Measurements from ENCODE around the gene GPC2.
A peak's percentile ranks its signal among the peaks of the same experiment; 100 is the strongest.
"Not testable (repeated sequence)": the region's sequence is repeated elsewhere in the genome, so short reads cannot be mapped to it uniquely, and the experiment has no call there.

Gene GPC2

GRCh38 chr7:100148225-100148558, 29.0 kb downstream of the GPC2 start:
- DNase-seq = no peak

GRCh38 chr7:100147278-100147677, 29.9 kb downstream of the GPC2 start:
- DNase-seq = no peak

GRCh38 chr7:100146350-100146749, 30.8 kb downstream of the GPC2 start:
- DNase-seq = not testable (repeated sequence)

GRCh38 chr7:100142461-100142860, 34.7 kb downstream of the GPC2 start:
- no peak for DNase-seq

GRCh38 chr7:100141555-100141949, 35.6 kb downstream of the GPC2 start:
- DNase-seq = no peak

DNA sequence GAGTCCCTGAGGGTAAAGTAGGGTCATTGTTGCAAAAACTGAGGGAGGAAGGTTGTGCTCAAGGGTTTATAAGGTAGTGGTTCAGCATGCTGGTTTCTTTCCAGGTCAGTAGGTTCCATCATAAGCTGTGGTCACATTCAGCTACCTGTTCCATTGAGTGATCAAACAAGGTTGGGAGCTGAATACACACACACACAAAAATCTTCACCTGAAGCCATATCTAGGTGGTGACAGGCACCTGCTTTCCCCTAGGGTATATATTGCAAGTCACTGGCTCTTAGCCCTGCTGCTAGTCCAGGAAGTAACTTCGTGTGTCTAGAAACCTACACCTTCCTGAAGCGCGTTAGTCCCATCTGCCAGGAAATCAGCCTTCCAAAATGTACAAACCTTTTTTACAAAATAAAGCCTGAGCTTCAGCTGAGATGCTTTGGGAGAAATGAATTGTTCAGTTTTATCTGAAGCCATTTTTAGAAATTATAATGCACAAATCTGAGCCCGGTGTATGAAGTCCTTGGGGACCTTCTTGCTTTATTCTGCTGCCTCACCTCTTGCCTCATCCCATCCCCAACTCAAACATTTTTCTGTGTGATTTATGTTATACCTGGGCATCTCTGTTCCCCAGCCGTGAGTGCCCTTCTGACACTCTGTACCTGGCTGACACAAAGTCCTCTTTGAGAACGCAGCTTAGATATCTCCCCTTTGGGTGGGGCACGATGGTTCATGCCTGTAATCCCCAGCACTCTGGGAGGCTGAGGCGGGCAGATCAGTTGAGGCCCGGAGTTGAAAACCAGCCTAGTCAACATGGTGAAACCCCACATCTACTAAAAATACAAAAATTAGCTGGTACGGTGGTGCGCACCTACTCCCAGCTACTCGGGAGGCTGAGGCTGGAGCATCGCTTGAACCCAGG, 39.1 kb downstream of the GPC2 start:
- DNase-seq = no peak

- DNase-seq = peak; percentile 77
Observed at GRCh38 chr7:100132697-100133151, 44.5 kb downstream of the GPC2 start.

GRCh38 chr7:100132126-100132525, 45.1 kb downstream of the GPC2 start:
- DNase-seq = no peak

DNA sequence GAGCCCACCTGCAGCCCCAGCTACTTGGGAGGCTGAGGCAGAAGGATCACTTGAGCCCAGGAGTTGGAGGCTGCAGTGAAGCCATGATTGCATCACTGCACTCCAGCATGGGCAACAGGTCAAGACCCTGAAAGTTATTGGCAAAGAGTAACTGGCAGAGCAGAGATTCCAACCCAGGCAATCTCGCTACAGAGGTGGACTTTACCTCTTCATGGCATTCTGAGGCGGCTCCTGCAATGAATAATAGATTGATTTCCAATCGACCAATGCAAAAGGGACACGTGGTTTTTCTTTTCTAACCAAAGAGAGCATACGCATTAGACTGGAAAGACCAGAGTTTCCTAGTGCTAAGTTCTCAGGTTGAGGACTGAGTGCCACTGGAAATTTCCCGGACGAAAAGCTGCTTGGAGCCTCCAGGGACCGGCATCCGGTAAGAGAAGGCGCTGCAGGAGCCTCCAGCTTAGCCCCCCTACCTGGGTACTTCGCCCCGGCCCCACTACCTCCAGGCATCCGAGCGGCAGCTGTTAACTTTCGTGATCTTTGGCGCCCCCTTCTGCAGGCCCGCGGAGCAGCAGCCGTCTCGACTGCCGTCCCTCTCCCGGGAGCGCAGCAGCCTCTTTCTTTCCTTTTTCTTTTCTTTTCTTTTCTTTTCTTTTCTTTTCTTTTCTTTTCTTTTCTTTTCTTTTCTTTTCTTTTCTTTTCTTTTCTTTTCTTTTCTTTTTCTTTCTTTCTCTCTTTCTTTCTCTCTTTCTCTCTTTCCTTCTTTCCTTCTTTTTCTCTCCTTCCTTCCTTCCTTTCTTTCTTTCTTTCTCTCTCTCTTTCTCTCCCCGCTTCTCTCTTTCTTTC, 46.4 kb downstream of the GPC2 start:
- peak; percentile 83 for DNase-seq

DNA sequence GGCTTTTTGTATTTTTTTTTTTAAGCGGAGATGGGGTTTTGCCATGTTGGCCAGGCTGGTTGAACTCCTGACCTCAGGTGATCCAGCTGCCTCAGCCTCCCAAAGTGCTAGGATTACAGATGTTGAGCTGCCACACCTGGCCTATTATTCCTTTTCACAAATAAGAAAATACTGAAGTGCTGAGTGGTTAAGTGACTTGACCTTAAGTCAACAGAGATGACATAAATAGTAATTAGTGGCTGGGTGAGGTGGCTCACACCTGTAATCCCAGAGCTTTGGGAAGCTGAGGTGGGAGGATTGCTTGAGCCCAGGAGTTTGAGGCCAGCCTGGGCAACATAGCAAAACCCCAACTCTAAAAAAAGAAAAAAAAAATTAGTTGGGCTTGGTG, 47.0 kb downstream of the GPC2 start:
- not testable (repeated sequence) for DNase-seq

DNA sequence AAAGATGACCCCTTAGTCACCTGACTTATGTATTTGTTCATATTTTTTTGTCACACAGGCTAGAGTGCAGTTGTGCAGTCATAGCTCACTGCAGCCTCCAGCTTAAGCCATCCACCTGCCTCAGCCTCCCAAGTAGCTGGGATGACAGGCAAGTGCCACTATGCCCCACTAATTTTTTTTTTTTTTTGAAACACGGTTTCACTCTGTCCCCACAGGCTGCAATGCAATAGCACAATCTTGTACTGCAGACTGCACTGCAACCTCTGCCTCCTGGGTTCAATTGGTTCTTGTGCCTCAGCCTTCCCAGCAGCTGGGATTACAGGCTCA, 48.6 kb downstream of the GPC2 start:
- DNase-seq = no peak

- DNase-seq = peak; percentile 20
Observed at GRCh38 chr7:100127866-100128636, 49.1 kb downstream of the GPC2 start.

DNA sequence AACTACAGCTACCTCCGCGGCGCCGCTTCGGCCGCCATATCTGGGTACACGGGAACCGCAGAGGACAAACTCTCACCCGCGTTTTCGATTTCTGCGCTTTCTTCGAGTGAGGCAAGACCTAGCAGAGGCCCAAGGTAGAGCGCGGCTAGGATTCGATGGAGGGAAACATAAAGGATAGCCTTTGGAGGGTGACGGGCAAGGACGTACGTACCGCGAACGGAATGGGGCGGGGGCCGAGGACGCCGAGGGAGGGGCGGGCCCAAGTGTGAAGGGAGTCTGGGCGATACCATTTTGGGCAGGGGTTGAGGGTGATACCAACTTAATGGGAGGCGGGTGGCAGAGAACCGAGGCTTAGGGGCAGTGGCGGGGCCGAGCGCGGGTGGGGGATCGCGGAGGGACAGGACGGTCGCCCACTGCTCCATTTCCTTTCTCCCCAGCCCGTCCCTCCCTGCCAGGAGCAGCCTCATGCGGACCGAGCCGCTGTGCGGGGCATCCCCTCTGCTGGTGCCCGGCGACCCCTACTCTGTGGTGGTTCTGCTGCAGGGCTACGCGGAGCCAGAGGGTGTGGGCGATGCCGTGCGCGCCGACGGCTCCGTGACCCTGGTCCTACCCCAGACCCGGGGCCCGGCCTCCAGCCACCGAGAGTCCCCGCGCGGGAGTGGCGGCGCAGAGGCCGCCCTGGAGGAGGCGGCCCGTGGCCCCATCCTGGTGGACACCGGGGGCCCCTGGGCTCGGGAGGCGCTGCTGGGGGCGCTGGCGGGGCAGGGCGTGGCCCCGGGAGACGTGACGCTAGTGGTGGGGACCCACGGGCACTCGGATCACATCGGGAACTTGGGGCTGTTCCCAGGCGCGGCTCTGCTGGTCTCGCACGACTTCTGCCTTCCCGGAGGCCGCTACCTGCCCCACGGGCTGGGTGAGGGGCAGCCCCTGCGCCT, 50.0 kb downstream of the GPC2 start, which contains the start of gene MBLAC1:
Gene MBLAC1, plus strand, starts transcription at position 37 of the 935 bp plus-strand sequence. Its CDS starts 429 bp downstream, at position 466.
- peak; percentile 94 for DNase-seq

DNA sequence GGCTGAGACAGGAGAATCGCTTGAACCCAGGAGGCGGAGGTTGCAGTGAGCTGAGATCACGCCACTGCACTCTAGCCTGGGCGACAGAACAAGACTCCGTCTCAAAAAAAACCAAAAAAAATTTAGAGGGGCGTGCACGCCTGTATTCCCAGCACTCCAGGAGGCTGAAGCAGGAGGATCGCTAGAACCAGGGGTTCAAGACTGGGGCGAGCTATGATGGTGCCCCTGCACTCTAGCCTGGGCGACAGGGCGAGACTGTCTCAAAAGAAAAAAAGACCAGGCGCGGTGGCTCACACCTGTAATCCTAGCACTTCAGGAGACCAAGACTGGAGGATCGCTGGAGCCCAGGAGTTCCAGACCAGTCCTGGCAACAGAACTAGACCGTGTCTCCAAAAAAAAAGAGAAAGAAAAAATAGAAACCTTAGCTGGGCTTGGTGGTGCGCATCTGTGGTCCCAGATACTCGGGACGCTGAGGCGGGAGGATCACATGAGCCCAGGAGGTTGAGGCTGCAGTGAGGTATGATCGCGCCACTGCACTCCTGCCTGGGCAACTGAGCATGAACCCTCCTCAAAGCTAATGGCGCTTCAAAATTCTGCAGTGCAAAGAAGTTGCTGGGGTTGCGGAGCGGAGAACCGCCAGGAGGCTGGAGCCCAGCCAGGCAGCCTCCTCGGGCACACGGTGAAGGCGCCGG, 50.8 kb downstream of the GPC2 start:
- no peak for DNase-seq

- DNase-seq = no peak
Observed at GRCh38 chr7:100124301-100125230, 52.6 kb downstream of the GPC2 start.

GRCh38 chr7:100122568-100122967, 54.6 kb downstream of the GPC2 start:
- DNase-seq = no peak

GRCh38 chr7:100122067-100122466, 55.1 kb downstream of the GPC2 start:
- DNase-seq = no peak

GRCh38 chr7:100120733-100121036, 56.5 kb downstream of the GPC2 start:
- DNase-seq = no peak

DNA sequence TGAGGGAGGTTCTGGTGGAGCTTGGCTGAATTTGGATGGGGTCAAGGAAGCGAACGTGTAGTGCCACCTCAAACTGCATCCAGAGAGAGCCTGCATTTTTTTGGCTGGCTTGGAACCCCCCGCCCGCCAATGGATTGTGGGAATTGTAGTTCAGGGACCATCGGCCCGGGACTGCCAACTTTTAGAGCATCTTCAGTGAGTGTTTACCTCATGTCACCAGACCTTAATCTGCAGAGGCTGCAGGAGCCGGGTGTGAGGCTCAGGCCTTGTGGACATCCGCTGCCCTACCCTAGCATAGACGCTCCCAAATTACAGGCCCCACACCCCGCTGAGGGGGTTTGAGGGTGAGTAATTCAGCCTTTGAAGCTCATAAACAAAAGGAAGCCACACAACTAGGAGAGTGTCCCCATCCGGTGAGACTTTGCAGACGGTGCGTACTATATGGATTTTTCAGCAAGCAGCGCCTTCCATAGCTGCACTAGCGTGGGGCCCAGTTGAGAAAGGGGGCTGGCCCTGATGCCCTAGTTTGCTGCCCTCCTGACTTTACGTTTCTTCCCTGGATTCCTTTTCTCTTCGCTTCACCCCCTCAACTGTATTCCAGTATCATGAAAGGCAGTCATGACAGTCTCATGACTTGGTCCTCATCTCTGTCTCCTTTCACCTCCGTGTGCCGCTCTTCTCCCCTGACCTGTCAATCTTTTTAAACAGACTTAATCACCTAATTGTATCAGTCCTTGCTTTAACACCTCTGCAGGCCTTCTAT, 57.0 kb downstream of the GPC2 start:
- DNase-seq = peak; percentile 81

Measured in CD4-positive, alpha-beta T cell treated with Interleukin-21 for 1 hour (primary cell).